Mucosa of stomach (tissue), 1 donor: ENCODE data around the gene DCANP1.

Source experiments
- H3K27me3 ChIP-seq: one replicate; pipeline ENCODE4 v1.7.0; 2013; ENCODE audit warnings: mild to moderate bottlenecking, low read length; ENCODE audit not compliant: control insufficient read depth, insufficient read depth
- H3K36me3 ChIP-seq: one replicate; pipeline ENCODE4 v1.7.0; 2013; ENCODE audit warnings: low read length; ENCODE audit not compliant: control insufficient read depth, insufficient read depth
- H3K4me1 ChIP-seq: one replicate; pipeline ENCODE4 v1.7.0; 2013; ENCODE audit warnings: mild to moderate bottlenecking, low read length; ENCODE audit not compliant: control insufficient read depth, insufficient read depth
- H3K4me3 ChIP-seq: one replicate; pipeline ENCODE4 v1.7.0; 2013; ENCODE audit warnings: low read length
- H3K9ac ChIP-seq: one replicate; pipeline ENCODE4 v1.7.0; 2013; ENCODE audit warnings: mild to moderate bottlenecking, low read length, moderate library complexity
- H3K9me3 ChIP-seq: one replicate; pipeline ENCODE4 v1.7.0; 2013; ENCODE audit warnings: mild to moderate bottlenecking, low read length, moderate library complexity; ENCODE audit not compliant: control insufficient read depth
- donor health status: Pancreatic carcinoma.

The DCANP1 gene

GRCh38 chr5:135476615-135477581, 29.8 kb upstream of the DCANP1 start:
- Histone ChIP-seq H3K9ac (no peak overlapping the region), H3K27me3 (peaks cover 44% of the 10 kb centered on the region), H3K36me3 (no peaks in the 10 kb centered on the region), H3K4me1 (no peaks in the 10 kb centered on the region), H3K4me3 (no peak overlapping the region), H3K9me3 (no peaks in the 10 kb centered on the region)

- peaks cover 40% of the 10 kb centered on the region for H3K27me3 ChIP-seq
- no peaks in the 10 kb centered on the region for H3K9me3 ChIP-seq
- no peaks in the 10 kb centered on the region for H3K36me3 ChIP-seq
- no peak overlapping the region for H3K9ac ChIP-seq
- H3K4me1 ChIP-seq = no peaks in the 10 kb centered on the region
- no peak overlapping the region for H3K4me3 ChIP-seq
These were observed 27.0 kb upstream of the DCANP1 start for GRCh38 chr5:135473956-135474670.

- Histone ChIP-seq H3K36me3 (no peaks in the 10 kb centered on the region), H3K4me1 (no peaks in the 10 kb centered on the region), H3K27me3 (peaks cover 40% of the 10 kb centered on the region), H3K4me3 (no peak overlapping the region), H3K9me3 (no peaks in the 10 kb centered on the region), H3K9ac (no peak overlapping the region)
These were observed 25.0 kb upstream of the DCANP1 start for GRCh38 chr5:135472141-135472540.

DNA sequence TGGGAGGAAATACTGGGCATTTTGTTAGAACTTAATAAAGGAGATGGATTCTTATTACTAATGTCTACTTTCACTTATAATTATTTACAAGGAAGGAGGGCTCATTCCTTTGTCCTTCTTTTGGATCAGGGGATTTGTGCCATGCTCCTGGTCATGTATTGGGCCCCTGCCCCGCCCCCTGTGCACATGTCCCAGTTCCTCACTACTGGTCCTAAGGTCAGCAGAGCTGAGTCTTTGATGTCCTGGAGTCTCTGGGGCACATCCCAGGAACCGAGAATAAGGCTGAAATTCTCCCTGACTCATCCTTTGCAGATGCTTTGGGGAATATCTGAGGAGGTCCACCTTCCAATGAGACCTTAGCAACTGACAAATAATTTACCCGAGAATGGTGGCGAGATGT, 24.6 kb upstream of the DCANP1 start:
- H3K36me3 ChIP-seq = no peaks in the 10 kb centered on the region
- H3K4me1 ChIP-seq = no peaks in the 10 kb centered on the region
- peaks cover 44% of the 10 kb centered on the region for H3K27me3 ChIP-seq
- H3K4me3 ChIP-seq = no peak overlapping the region
- H3K9ac ChIP-seq = no peak overlapping the region
- H3K9me3 ChIP-seq = no peaks in the 10 kb centered on the region

- Histone ChIP-seq H3K4me1 (no peaks in the 10 kb centered on the region), H3K9ac (no peak overlapping the region), H3K27me3 (peaks cover 55% of the 10 kb centered on the region), H3K36me3 (no peaks in the 10 kb centered on the region), H3K9me3 (no peaks in the 10 kb centered on the region), H3K4me3 (no peak overlapping the region)
These were observed 22.8 kb upstream of the DCANP1 start for GRCh38 chr5:135469911-135470310.

DNA sequence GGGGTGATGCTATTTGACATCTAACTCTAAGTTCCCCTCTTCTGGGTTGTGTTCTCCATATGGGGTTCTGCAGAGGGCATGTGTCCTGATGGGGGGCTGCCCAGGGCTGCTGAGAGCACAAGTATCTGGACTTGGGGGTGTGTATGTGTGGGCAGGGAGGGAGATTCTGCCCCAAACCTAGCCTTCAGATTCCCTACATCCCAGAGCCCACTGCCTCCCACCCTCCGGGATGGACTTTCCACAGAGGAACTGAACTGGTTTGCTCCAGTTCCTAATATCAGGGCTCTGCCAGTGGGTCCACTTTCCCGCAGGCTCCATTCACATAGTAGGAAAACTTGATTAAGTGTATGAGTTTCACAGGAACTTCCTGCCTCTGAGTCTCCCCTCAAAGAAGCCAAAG, 21.4 kb upstream of the DCANP1 start:
- peaks cover 52% of the 10 kb centered on the region for H3K27me3 ChIP-seq

DNA sequence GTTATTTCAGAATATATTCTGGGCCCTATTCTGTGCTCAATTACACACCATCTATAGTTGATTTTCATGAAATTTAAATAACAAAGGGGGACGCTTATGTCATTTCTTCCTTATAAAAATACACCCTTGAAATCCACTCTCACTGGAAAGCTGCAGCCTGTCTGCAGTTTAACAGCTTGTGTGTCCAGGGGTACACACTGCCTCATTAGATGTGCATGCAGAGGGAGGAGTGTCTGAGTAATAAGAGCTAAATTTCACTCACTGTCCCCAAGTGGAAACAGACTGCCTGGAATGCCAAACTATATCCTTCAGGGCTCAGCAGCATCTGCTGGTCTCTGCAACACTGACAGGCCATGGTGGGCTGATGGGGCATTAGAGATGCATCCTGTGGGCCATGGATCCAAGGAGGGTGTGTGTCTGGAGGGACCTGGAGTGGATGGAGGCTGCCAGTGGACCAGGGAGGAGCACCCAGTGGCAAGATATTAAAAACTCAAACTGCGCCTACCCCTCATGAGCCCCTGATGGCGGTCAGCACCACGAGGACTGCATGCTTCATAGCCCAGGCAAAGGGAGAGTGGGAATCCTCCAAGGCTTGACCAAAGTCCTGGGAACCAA, 20.8 kb upstream of the DCANP1 start:
- no peak overlapping the region for H3K9ac ChIP-seq
- no peaks in the 10 kb centered on the region for H3K4me1 ChIP-seq
- no peak overlapping the region for H3K4me3 ChIP-seq
- H3K9me3 ChIP-seq = no peaks in the 10 kb centered on the region
- H3K27me3 ChIP-seq = peaks cover 48% of the 10 kb centered on the region
- no peaks in the 10 kb centered on the region for H3K36me3 ChIP-seq

More for the DNA sequence above, 21.4 kb upstream of the DCANP1 start:
- Histone ChIP-seq H3K4me1 (no peaks in the 10 kb centered on the region), H3K36me3 (no peaks in the 10 kb centered on the region), H3K9me3 (no peaks in the 10 kb centered on the region), H3K4me3 (no peak overlapping the region), H3K9ac (no peak overlapping the region)

DNA sequence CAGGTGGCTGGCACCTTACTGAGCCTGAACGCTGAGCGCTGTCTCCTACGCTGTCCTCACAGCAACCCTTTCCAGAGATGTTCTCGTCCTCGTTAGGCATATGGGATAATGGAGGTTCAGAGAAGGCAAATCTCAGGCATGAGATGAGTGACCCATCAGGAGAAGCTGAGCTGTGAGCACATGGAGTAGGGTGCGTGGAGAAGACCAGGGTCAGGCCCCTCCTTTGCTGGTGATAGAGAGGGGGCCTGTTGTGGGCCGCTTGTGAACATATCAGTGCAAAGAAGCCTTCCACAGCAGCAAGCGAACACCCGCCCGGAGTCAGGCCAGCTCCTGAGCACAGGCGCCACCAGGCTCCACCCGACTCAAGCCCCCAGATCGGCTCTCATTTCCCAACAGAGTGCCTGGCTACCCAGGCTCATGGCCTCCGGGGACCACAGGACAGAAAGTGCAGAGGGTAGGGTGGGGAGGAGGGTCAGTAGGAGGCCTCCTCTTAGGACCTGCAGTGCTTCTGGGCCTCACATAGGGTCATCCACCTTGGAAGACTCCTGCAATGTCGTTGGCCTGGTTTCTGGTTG, 20.0 kb upstream of the DCANP1 start:
- Histone ChIP-seq H3K36me3 (no peaks in the 10 kb centered on the region), H3K9ac (no peak overlapping the region), H3K4me3 (no peak overlapping the region), H3K27me3 (peaks cover 46% of the 10 kb centered on the region), H3K9me3 (no peaks in the 10 kb centered on the region), H3K4me1 (no peaks in the 10 kb centered on the region)

DNA sequence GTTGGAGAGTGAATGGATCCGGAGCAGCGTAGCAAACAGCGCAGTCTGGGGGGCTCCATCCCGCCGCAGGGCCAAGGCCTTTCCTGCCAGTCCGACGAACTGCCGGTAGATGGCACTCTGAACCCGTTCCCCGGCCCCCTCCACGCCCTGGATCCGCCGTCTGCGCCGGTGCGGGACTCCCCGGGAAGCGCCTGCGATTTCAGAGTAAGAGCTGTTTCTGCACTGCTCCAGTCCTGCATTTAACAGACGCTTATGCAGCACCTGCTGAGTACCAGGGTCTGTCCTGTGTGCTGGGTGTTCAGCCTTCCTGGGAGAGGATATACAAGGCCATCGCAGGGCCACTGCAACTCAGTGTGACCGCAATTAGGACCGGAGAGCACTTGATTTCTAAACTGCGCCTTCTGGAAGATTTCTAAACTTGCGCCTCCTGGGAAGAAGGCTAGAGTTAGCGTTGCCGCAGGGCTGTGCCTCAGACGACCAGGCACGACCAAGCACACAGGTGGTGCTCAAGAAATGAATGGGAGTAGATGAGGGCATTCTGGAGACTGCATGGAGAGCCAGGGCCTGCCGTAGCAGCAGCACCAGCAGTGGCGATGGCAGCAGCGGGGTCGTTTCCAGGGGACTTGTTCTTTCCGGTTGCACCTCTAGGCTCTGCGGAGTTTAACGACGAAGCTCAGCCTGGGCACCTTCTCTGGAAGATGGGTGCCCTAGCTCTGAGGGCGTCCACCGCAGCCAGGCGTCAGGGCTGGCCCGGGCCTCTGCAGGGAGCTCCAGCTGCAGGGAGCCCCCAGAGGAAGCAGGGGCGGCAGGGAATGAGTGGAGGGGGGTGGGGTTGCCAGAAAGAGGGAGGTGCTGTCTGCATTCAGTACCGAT, 19.3 kb upstream of the DCANP1 start:
- no peak overlapping the region for H3K9ac ChIP-seq
- peaks cover 44% of the 10 kb centered on the region for H3K27me3 ChIP-seq
- H3K9me3 ChIP-seq = no peaks in the 10 kb centered on the region
- no peaks in the 10 kb centered on the region for H3K4me1 ChIP-seq
- H3K36me3 ChIP-seq = no peaks in the 10 kb centered on the region
- H3K4me3 ChIP-seq = no peak overlapping the region

- Histone ChIP-seq H3K27me3 (peaks cover 44% of the 10 kb centered on the region), H3K9ac (no peak overlapping the region), H3K4me3 (no peak overlapping the region)
These were observed 18.4 kb upstream of the DCANP1 start for GRCh38 chr5:135465391-135466122.

GRCh38 chr5:135462304-135462703, 15.2 kb upstream of the DCANP1 start:
- no peak overlapping the region for H3K4me3 ChIP-seq
- H3K4me1 ChIP-seq = peaks cover 16% of the 10 kb centered on the region
- no peak overlapping the region for H3K9ac ChIP-seq
- H3K9me3 ChIP-seq = no peaks in the 10 kb centered on the region
- H3K27me3 ChIP-seq = peaks cover 31% of the 10 kb centered on the region
- no peaks in the 10 kb centered on the region for H3K36me3 ChIP-seq

More at GRCh38 chr5:135465391-135466122, 18.4 kb upstream of the DCANP1 start:
- Histone ChIP-seq H3K9me3 (no peaks in the 10 kb centered on the region), H3K4me1 (no peaks in the 10 kb centered on the region), H3K36me3 (no peaks in the 10 kb centered on the region)
